HS-27A (cell line): ENCODE measurements around the gene ADAMTSL5.

Source experiments
- DNase-seq: peaks from one replicate; pipeline ENCODE4 v3.0.0-alpha.2; 2012; ENCODE audit warnings: low read depth, missing footprints

Gene ADAMTSL5

DNA sequence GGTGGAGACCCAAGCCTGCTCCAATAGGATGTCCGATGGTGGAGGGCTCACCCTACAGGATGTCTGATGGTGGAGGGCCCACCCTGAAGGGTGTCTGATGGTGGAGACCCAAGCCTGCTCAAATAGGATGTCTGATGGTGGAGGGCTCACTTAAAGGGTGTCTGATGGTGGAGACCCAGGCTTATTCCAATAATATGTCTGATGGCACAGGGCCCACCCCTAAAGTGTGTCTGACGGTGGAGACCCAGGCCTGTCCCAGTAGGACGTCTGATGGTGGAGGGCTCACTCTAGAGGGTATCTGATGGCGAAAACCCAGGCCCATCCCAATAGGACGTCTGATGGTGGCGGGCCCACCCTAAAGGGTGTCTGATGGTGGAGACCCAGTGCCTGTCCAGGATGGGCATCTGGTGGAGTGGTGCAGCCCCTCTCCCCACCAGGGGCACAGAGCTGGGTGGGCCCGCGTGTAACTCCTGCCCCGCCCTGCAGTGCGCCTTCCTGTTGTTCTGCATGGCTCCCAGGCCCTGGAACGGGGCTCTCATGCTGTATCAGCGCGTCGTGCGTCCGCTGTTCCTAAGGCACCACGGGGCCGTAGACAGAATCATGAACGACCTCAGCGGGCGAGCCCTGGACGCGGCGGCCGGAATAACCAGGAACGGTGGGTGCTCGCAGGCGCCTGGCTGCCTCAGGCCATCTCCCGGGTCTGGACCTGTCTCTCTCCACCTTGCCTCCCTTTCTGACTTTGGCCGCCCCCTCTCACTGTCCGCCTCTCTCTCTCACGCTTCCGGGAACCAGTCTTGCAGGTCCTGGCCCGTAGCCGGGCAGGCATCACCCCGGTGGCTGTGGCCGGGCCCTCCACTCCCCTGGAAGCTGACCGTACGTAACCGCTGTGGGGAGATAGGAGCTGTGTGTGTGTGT, 16.8 kb downstream of the ADAMTSL5 start:
- DNase-seq = no peak

DNA sequence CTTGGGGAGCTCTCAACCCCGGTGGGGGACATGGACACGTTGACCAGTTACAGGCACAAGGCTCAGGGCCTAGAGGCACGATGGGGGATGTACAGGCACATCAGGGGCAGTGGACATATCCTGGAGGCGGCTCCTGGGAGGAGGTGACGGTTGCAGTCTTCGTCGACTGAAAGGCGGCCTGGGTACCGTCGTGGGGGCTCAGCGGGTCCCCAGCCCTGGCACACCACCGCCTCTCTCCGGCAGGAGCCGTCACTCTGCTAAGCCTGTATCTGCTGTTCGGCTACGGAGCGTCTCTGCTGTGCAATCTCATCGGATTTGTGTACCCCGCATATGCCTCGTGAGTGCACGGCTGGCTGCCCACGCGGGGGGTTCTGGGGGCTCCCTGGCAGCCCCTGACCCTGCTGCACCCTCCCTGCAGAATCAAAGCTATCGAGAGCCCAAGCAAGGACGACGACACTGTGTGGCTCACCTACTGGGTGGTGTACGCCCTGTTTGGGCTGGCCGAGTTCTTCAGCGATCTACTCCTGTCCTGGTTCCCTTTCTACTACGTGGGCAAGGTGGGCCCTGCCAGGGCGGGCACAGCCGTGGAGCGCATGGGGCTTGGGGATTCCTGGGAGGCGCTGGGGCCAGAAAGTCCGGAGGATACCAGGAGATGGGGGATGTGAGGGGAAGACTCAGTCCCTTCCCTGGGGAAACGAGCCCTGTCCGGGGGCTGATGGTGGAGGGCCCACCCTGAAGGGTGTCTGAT, 17.6 kb downstream of the ADAMTSL5 start:
- DNase-seq = no peak

DNA sequence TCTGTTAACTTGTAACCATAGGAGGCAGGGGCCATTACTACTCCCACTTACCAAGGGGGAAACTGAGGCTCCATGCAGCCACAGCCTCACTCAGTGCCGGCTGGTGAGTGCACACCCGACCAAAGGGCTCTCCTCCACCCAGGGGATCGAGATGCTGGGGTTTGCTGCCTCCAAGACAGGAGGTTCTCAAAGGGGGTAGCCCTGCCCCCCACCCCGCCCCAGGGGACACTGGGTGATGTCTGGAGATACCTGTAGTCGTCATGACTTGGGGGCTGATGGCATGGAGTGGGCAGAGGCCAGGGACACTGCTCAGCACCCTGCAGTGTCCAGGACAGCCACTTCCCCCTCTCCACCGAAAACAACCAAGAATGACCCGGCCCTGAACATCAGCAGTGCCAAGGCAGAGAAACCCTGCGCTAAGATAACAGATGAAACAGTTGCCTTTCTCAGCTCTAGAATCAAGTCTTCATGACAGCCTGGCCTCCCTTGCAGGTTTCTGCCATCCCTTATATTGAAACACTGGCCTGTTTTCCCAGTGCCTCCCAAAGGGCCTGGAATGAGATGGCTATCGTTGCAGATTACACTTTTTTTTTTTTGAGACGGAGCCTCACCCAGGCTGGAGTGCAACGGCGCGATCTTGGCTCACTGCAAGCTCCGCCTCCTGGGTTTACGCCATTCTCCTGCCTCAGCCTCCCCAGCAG, 18.6 kb downstream of the ADAMTSL5 start:
- no peak for DNase-seq

DNA sequence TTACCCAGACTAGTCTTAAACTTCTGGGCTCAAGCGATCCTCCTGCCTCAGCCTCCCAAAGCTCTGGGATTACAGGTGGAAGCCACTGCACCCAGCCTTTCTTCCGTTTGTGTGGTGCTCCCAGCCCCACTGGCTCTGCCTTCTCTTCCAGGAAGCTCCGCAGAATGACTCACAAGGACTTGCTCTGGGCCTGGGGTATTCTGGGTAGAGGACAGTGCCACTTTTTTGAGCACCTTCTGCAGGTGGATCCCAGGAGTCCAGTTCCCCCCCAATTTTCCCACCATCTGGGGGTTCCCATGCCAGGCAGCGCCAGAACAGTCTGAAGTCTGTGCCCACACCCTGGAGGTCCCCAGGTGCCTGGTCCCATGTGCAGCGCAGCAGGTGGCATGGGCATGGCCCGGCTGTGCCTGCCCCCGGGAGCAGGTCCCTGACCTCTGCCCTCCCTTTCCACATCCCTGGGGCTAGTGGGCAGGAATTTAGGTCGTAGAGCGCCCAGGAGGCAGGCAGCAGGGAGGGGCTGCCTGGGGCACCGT, 20.3 kb downstream of the ADAMTSL5 start:
- DNase-seq = no peak

DNA sequence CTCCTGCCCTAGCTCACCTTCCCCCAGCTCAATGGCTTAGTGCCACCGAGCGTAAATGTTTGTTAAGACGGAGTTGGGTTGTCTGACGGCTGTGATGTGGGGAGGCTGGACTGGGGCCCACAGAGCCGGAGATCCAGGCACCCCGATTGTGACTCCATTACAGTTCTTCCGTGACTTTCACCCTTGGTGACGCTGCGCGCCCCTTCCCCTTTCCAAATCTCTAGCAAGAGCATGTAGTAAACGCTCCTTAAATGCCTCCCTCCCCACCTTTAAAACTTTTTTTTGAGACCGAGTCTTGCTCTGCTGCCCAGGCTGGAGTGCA, 21.0 kb downstream of the ADAMTSL5 start:
- no peak for DNase-seq

DNA sequence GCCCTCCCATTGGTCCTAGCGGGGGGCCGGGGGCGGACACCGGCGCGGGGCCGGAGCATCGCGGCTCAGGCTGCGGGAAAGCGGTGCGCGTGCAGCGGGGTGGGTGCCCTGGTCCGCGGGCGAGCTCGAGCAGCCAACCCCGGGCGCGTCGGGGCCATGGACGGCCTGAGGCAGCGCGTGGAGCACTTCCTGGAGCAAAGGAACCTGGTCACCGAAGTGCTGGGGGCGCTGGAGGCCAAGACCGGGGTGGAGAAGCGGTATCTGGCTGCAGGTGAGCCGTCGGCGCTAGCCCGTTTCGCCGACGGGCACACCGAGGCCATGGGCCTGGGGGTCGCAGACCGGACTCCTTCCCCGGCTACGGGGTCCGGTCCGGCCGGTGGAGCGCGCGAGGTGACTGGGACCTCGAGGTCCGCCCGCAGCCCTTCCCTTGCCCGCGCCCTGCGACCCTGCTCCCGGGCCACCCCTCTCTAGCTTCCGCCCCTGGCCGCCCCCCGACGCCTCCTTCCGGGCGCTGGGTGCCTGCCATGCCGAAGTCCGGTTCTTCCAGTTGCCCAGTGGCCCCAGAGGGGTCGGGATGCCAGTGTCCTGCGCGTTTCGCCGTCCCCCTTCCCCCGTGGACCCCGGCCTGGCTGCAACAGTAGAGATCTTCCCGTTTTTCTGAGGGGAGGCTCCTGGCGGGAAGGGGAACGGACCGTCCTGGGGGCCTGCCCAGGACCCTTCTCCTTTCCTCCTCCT, 21.5 kb downstream of the ADAMTSL5 start, which contains the start of gene REEP6:
Gene REEP6, plus strand, starts transcription at position 68 of the 735 bp plus-strand sequence. Its CDS starts 89 bp downstream, at position 157.
- no peak for DNase-seq

DNA sequence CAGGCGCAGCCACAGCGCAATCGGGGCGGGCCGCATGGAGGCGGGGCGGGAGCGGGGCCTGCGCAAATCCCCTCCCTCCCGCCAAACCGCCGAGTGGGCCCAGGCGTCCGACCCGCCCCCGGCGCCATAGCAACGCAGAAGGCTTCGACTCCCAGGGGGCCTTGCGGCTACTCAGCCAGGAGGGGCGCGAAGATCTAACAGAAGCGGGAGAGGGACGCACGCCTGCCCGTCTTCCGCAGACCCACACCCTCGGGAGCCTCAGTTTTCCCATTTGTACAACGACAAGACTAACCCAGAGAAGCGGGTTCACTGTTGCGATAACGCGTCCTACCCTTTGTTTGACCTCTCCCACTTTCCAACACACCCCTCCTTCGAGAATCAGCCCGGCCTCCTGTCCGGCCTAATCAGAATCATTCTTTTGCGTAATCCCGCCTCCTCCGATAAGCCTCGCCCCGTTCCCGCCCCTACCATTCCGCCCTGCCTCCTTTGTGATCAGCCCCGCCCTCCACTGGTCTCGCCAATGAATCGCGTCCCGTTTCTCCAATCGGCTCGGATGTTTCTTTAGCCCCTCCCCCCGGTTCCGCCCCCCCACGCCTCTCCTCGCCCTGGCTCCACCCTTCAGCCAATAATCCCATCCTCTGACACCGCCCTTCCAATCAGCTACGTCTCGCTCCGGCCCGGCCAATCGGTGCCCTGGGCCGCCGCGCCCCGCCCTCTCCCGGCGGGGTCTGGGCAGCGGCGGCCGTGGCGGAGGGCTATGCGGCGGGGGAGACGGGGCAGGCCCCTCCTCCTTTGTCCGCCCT, 22.3 kb downstream of the ADAMTSL5 start, which contains the start of gene PCSK4:
Gene PCSK4, minus strand, starts transcription at position 40 of the 803 bp plus-strand sequence. Its CDS starts 4 bp downstream, at position 36.
- peak; percentile 93 for DNase-seq

DNA sequence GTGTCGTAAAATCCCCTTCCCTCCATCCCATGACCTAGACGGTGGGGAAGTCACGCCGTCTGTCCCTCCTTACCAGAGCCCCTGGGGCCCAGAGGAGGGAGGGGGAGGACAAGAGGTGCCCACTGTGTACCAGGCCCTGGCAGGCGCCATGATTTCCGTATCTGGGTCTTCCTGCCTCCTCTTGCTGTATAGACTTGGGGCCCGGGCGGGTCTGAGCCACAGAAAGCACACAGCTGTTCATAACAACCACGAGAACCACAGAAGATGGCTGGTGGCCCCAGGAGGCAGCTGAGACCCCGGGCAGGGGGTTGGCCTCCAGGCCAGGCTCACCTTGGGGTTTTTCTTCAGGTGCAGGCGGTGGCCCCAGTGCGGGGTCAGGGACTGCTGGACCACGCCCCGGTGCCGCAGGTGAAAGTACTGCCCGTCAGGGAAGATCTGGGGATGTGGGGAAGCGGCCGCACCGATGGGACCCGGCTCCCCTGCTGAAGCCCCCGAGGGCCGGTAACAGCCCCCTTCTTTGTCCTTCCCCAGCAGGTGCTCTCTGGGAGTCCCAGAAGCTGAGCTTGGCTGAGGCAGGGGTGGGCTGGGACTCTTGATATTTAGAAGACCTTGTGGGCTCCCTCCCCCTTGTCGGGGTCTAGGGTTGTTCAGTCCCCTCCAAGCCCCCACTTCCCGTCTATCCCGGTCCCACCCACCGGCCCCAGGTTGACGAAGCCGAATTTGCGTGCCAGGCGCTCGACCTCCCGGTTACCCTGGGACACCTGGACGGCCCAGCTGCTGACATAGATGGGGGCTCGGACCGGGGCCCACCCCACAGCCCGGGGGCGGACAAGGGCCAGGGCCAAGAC, 23.1 kb downstream of the ADAMTSL5 start:
- DNase-seq = no peak

DNA sequence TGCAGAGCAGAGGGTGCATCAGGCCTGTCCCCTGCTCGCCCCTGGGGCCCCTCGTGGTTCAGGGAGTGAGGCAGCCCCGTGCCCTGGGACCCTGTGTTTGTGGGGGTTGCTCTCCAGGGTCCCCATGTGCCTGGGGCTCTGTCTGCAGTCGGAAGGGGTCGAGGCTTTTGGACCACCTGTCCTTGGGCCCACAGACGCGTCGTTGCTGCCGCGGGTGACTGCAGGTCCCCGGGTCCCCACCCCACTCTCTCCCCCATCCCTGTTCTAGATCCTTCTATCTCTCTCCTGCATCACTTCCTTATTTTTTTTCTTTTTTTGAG, 24.6 kb downstream of the ADAMTSL5 start:
- no peak for DNase-seq

DNA sequence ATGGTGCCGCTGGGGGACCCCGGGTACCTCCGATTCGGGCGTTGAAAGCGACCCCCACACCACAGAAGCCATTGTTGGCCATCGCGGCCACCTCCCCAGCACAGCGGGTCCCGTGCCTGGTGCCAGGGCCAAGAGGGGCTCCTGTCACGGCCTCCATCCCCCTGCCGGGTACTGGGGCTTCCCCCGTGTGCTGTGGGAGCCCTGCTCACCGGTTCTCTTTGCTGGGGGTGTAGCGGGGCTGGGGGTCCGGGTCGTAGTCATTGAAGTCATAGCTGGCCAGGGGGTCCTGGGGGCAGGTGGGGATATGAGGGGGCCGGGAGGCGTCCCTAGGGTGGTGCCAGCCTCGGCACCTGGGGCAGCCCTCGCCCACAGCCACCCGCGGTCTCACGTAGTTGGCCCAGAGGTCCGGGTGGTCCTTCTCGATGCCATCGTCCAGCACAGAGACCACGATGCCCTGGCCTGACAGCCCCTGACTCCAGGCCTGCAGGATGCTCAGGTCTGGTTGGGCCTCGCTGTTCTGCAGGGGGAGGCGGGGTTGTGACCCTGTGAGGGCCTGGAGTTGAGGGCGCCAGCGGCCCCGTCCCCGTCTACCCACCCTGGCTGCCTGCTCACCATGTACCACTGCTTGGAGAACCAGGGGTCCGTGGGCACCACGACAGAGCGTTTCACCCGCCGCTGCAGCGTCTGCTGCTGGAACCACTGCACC, 25.1 kb downstream of the ADAMTSL5 start:
- DNase-seq = no peak

DNA sequence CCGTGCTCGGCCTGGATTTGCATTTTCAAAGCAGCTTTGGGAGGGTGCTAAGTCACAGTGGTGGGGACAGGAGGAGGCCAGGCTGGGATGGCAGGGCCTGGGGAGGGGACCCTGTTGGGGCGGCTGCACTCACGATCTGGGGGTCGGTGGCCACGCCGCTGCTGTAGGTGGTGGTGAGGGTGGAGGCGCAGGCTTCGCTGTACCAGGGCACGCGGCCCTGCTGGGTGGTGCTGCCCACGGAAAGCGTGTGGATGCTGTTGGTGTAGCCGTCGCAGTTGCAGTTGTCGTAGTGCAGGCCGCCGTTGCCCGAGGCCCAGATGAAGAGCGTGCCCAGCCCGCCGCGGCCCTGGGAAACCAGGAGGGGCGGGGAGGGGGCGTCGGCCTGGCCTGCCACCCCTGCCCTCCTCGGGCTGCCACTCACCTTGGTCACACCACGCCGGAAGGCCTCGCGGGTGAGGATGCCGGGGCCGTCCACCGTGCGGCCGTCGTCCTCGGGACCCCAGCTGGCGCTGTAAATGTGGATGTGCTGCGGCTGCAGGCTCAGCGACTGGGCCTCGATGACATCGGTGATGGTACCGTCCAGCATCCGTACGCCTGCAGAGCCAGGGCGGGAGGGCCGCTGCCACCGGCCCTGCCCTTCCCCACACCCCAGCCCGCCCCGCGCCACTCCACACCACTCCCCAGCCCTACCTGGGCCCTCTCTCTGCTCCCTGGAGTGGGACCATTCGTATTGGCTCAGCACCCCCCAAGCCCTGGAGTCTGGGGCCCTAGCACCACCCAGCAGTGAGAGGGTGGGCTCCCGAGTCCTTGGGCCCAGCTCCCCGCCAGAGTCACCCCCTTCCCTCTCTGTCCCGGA, 25.9 kb downstream of the ADAMTSL5 start:
- DNase-seq = no peak

DNA sequence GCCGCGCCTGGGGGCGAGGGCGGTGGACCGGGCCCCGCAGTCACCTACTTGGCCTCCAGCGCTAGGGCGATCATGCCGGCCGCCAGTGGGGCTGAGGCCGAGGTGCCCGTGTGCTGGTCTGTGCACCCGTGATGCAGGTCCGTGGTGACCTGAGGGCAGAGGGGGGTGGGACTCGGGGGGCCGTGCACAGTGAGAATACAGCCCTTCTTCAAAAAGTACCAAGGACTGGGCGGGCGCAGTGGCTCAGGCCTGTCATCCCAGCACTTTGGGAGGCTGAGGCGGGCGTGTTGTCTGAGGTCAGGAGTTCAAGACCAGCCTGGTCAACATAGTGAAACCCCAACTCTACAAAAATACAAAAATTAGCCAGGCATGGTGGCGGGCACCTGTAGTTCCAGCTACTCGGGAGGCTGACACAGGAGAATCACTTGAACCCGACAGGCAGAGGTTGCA, 28.8 kb downstream of the ADAMTSL5 start:
- no peak for DNase-seq

DNA sequence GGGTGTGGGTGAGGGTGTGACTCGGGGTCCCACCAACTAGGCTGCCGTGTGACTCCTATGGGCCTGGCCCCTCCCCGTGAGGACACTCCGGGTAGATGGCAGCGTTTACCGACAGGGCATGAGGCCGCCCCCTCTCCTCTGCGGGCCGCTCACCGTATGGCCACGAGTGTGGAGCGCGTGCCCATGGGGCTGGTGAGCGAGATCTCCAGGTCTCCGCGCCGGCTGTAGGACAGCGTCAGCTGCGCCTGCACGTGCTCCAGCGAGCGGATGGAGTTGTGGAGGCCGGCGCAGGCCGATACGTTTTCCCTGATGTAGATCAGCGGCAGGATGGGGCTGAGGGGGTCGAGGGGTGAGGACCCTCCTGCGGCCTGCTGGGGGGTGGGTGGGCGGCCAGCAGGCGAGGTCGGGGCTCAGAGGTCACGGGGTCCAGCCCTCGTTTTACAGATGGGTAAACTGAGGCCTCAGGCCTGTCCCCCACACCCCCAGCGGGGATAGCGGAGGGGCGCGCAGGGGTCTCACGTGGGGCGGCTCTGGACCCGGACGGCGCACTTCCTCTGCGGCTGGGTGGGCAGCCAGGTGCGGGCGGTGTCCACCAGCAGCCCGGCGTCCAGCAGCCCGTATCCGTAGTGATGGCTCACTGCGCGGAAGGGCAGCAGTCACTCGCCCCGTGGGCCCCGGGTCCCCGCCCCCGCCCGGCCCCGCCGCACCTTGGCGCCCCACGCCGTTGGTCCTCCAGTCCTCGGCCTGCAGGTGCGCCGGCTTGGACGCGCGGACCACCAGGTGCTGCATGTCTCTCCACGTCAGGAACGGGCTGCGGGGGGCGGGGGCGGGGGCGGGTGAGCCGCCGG, 29.5 kb downstream of the ADAMTSL5 start:
- DNase-seq = no peak

DNA sequence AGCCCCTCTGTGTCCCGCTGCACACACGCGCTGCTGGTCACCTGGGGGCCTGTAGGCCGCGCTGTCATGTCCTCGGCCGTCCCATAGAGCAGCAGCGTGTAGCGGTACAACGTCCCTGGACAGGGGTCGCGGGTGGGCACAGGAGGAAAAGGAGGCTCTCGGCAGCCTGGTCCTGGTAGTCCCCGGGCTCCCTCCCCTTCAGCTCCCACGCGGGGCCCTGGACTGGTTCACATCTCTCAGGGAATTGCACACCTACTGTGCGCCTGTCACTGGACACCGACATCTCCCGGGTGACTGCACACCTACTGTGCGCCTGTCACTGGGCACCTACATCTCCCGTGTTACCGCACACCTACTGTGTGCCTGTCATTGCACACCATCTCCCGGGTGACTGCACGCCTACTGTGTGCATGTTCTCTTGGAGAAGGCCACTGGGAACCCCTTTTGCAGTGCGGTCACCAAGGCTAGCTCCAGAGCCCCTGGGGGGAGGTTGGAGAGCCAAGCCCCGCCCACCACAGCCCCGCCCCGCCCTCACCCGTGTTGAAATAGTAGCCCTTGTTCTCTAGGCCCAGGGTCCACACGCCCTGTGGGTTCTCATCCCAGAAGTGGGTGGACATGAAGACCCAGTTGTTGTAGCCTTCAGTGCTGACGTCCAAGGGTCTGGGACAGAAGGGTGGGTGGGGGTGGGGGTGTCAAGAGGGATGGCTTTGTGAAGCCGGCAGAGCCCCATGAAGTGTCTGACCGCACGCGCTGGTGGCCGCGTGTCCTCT, 30.3 kb downstream of the ADAMTSL5 start:
- no peak for DNase-seq

DNA sequence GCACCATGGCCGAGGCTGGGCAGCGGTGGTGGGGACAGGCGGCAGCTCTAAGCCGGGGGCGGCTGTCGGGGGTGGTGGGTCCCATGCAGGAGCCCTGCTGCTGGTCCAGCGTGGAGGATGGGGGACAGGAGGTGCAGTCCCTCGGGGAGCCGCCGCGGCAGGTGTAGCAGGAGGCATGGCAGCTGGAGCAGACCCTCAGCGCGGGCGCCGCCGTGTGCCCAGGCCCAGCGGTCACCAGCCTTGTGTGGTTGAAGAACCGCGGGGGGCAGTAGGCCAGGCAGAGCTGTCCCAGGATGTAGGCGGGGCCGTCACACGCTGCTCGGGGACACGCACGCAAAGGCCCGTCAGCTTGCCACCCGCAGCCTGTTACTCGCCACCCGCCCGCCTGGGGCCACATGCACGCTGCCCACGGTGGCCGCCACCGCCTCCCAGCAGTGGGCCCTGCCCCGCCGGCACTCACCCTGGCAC, 30.9 kb downstream of the ADAMTSL5 start:
- DNase-seq = no peak

DNA sequence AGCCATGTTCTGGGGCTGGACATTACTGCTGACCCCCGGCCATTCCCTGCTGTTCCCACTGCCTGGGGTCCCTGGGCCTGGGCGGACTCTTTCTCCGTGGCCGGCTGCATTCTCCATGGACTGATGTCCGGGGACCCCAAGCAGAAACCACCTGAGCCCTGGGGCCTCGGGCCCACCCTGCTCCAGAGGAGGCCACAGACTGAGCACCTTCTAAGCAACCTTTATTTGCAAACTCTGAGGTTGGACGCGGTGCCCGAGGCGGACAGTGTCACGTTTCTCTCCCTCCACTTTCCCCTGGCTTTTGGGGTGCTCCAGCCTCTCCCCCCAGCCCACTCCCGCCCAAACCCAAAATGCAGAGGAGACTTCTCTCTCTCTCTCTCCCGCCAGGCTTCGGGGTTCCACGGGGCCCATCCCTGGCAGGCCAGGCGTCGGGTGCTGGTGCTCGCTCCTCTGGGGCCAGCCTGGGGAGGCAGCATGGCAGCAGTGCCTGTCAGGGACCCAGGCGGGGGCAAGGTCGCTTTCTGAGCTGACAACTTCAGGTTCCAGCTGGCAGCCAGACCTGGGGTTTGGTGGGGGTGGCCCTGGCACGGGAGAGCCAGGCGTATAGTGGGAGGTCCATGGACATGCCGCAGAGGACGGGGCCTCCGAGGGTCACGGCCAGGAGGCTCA, 31.5 kb downstream of the ADAMTSL5 start:
- no peak for DNase-seq
